Adipocyte (in vitro differentiated cells): ENCODE results near the gene BUD13.
A peak's percentile ranks its signal among the peaks of the same experiment; 100 is the strongest.

ENCODE experiments used
- DNase-seq: peaks from one replicate; pipeline ENCODE4 v3.0.0-alpha.2; 2015; ENCODE audit warnings: low read depth
- H3K27me3 ChIP-seq: replicated peaks from 2 replicates; pipeline ENCODE4 v1.7.0; 2013; ENCODE audit warnings: mild to moderate bottlenecking, low read length, moderate library complexity; ENCODE audit not compliant: control insufficient read depth, insufficient read depth
- H3K36me3 ChIP-seq: 2 replicates; pipeline ENCODE4 v1.7.0; 2013; ENCODE audit warnings: low read length, mild to moderate bottlenecking, moderate library complexity; ENCODE audit not compliant: control insufficient read depth, insufficient read depth, severe bottlenecking
- H3K4me1 ChIP-seq: 2 replicates; pipeline ENCODE4 v1.7.0; 2013; ENCODE audit warnings: mild to moderate bottlenecking, low read length, moderate library complexity; ENCODE audit not compliant: control insufficient read depth, insufficient read depth
- H3K4me3 ChIP-seq: 2 replicates; pipeline ENCODE4 v1.7.0; 2013; ENCODE audit warnings: mild to moderate bottlenecking, low read length, moderate library complexity
- H3K9ac ChIP-seq: 2 replicates; pipeline ENCODE4 v1.7.0; 2013; ENCODE audit warnings: mild to moderate bottlenecking, low read length, moderate library complexity
- H3K9me3 ChIP-seq: 2 replicates; pipeline ENCODE4 v1.7.0; 2013; ENCODE audit warnings: mild to moderate bottlenecking, low read length, moderate library complexity; ENCODE audit not compliant: control insufficient read depth

Gene BUD13

GRCh38 chr11:116772443-116773202 lies at the start of gene BUD13:
TSS of gene BUD13 (minus strand) at chr11:116772987. CDS start at chr11:116772964, 23 bp downstream.
- Histone ChIP-seq H3K4me1 (peaks cover 44% of the 10 kb centered on the region), H3K9ac (peak within 1 kb of the TSS; percentile 90), H3K36me3 (peaks cover 21% of the 10 kb centered on the region), H3K9me3 (no peaks in the 10 kb centered on the region), H3K27me3 (no peaks in the 10 kb centered on the region), H3K4me3 (peak within 1 kb of the TSS; percentile 88)
- DNase-seq: peak; percentile 94

- no peak overlapping the region for H3K4me3 ChIP-seq
- no peaks in the 10 kb centered on the region for H3K9me3 ChIP-seq
- H3K9ac ChIP-seq: no peak overlapping the region
- H3K36me3 ChIP-seq: no peaks in the 10 kb centered on the region
- no peaks in the 10 kb centered on the region for H3K4me1 ChIP-seq
- no peaks in the 10 kb centered on the region for H3K27me3 ChIP-seq
- no peak for DNase-seq
Observed at GRCh38 chr11:116822575-116822974, 49.8 kb upstream of the BUD13 start.

- no peaks in the 10 kb centered on the region for H3K9me3 ChIP-seq
- DNase-seq: no peak
- H3K4me3 ChIP-seq: no peak overlapping the region
- H3K9ac ChIP-seq: no peak overlapping the region
- H3K4me1 ChIP-seq: no peaks in the 10 kb centered on the region
- no peaks in the 10 kb centered on the region for H3K27me3 ChIP-seq
- no peaks in the 10 kb centered on the region for H3K36me3 ChIP-seq
Observed at GRCh38 chr11:116821050-116821918, 48.5 kb upstream of the BUD13 start.

DNA sequence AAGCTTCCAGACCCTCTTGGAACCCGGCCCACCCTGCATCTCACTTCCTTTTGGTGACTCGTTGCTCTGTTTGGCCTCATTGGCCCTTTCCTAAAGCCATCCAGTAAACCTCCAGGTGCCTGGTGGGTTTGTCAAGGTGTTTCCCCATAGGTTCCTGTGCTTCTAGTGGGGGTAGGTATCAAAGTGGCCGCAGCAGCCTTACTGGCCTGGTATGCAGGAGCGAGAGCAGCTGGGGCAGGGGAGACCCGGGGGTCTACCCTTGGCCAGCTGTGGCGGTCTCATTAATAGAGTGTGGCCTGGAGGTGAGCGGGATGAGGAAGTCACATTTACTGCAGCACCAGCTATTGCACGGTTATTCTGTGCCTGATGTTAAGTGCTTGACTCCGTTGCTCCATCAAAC lies 46.3 kb upstream of the BUD13 start:
- Histone ChIP-seq H3K36me3 (no peaks in the 10 kb centered on the region), H3K9ac (no peak overlapping the region)

DNA sequence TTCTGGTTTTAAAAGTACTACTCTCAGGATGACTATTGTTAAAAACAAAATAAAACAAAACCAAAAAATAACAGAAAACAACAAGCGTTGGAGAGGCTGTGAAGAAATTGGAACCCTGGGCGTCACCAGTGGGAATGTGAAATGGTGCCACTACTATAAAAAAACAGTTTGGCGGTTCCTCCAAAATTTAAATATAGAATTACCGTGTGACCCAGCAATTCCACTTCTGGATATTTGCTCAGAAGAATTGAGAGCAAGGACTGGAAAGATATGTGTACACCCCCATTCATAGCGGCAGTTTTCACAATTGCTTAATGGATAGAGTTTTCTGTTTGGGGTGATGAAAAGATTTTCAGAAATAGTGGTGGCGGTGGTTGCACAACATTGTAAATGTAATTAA lies 41.7 kb upstream of the BUD13 start:
- H3K4me3 ChIP-seq: no peak overlapping the region
- no peaks in the 10 kb centered on the region for H3K27me3 ChIP-seq
- H3K9ac ChIP-seq: no peak overlapping the region
- no peaks in the 10 kb centered on the region for H3K4me1 ChIP-seq
- no peak for DNase-seq
- peaks cover 3% of the 10 kb centered on the region for H3K9me3 ChIP-seq
- no peaks in the 10 kb centered on the region for H3K36me3 ChIP-seq

More for the DNA sequence above, 46.3 kb upstream of the BUD13 start:
- Histone ChIP-seq H3K27me3 (no peaks in the 10 kb centered on the region), H3K4me3 (no peak overlapping the region), H3K9me3 (no peaks in the 10 kb centered on the region), H3K4me1 (no peaks in the 10 kb centered on the region)
- no peak for DNase-seq

GRCh38 chr11:116813781-116814471 lies 41.1 kb upstream of the BUD13 start:
- H3K9ac ChIP-seq: no peak overlapping the region
- no peak overlapping the region for H3K4me3 ChIP-seq
- peaks cover 4% of the 10 kb centered on the region for H3K4me1 ChIP-seq
- DNase-seq: no peak
- H3K36me3 ChIP-seq: no peaks in the 10 kb centered on the region
- peaks cover 3% of the 10 kb centered on the region for H3K9me3 ChIP-seq
- H3K27me3 ChIP-seq: no peaks in the 10 kb centered on the region

- H3K27me3 ChIP-seq: no peaks in the 10 kb centered on the region
- peaks cover 3% of the 10 kb centered on the region for H3K9me3 ChIP-seq
- no peak overlapping the region for H3K4me3 ChIP-seq
- H3K36me3 ChIP-seq: no peaks in the 10 kb centered on the region
- no peak for DNase-seq
- H3K4me1 ChIP-seq: peaks cover 10% of the 10 kb centered on the region
- no peak overlapping the region for H3K9ac ChIP-seq
Observed at GRCh38 chr11:116813170-116813569, 40.4 kb upstream of the BUD13 start.

- peaks cover 10% of the 10 kb centered on the region for H3K4me1 ChIP-seq
- H3K9ac ChIP-seq: no peak overlapping the region
- no peak overlapping the region for H3K4me3 ChIP-seq
- H3K9me3 ChIP-seq: peaks cover 3% of the 10 kb centered on the region
- no peaks in the 10 kb centered on the region for H3K27me3 ChIP-seq
- no peaks in the 10 kb centered on the region for H3K36me3 ChIP-seq
- DNase-seq: no peak
Observed at GRCh38 chr11:116812109-116812508, 39.3 kb upstream of the BUD13 start.

- Histone ChIP-seq H3K4me3 (no peak overlapping the region), H3K4me1 (peaks cover 10% of the 10 kb centered on the region), H3K27me3 (no peaks in the 10 kb centered on the region), H3K9ac (no peak overlapping the region), H3K36me3 (no peaks in the 10 kb centered on the region), H3K9me3 (peaks cover 3% of the 10 kb centered on the region)
- DNase-seq: no peak
Observed at GRCh38 chr11:116811194-116811593, 38.4 kb upstream of the BUD13 start.

GRCh38 chr11:116808262-116809175 lies 35.7 kb upstream of the BUD13 start:
- no peaks in the 10 kb centered on the region for H3K36me3 ChIP-seq
- no peak for DNase-seq
- H3K9me3 ChIP-seq: peaks cover 3% of the 10 kb centered on the region
- no peaks in the 10 kb centered on the region for H3K27me3 ChIP-seq
- no peak overlapping the region for H3K9ac ChIP-seq
- no peak overlapping the region for H3K4me3 ChIP-seq
- H3K4me1 ChIP-seq: peaks cover 10% of the 10 kb centered on the region
